GM19395 (cell line): ENCODE measurements around the gene RAB43.

Experiments
- ATAC-seq: cut with Tn5 transposase; IDR thresholded peaks from one replicate; pipeline ENCODE4 v1.9.1; 2021; ENCODE audit warnings: mild to moderate bottlenecking, moderate library complexity; ENCODE audit not compliant: unreplicated experiment

RAB43 gene

DNA sequence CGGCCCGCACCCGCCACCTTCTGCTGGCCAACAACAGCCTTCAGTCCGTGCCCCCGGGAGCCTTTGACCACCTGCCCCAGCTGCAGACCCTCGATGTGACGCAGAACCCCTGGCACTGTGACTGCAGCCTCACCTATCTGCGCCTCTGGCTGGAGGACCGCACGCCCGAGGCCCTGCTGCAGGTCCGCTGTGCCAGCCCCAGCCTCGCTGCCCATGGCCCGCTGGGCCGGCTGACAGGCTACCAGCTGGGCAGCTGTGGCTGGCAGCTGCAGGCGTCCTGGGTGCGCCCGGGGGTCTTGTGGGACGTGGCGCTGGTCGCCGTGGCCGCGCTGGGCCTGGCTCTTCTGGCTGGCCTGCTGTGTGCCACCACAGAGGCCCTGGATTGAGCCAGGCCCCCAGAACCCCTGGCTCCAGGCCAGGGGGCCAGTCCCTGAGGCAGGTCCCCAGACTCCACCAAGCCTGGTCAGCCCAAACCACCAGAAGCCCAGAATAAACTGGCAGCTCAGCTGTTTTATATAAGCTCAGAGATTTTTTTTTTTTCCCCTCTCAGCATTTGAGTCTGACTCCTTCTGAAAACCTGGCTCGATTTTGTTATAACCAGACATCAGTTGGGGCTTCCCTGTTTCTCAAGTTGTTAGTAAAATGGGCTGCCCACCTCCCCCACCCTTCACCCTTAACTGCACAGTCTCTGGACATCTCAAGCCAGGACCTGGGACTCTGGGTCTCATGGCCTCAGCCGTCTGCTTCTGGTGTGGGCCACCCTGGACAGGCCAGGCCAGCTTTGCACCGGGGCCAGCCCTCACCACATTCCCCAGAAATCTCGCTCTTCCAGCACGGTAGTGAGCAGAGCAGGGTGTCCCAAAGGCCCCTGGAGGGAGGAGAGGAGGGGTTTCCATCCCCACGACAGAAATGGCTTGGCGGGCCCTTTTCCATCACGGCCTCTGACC, 59.4 kb downstream of the RAB43 start:
- no peak for ATAC-seq

GRCh38 chr3:129061023-129061887, 60.3 kb downstream of the RAB43 start:
- no peak for ATAC-seq

DNA sequence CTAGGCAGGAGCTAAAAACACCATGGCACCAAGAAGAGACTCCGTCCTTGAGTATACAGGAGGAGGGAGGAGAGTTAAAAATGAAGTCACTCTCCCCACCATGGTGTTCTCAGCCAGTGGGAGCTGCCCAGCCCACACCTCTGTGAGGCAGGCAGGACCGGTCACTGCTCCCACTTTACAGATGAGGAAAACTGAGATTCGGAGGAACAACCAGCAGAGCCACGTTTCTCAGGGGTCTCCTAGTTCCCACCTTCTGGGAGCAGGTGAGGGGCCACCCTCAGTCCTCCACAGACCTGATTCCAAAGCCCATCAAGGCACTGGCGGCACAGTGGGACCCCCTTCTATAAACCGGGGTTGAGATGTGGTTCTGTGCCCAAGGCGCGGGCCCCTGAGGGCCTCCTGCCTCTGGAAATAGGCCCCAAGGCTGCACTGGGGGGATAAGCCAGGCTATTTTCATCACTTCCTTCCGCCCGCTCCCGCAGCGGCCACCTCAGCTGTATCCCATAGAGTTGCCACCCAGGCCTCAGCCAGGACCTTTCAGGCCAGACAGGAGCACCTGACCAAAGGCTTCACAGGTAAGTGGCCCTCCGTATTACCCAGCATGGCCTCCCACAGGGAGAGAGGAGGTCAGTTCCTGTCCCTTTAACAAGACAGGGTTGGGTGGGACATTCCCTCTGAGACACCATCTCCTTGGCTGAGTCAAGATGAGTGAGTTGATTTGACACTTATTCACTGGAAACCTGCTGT, 61.2 kb downstream of the RAB43 start, which contains the start of gene GP9:
GP9 (plus strand) TSS at position 504 of the 747 bp plus-strand sequence. CDS start 961 bp downstream, outside the sequence.
- ATAC-seq = no peak

GRCh38 chr3:129059311-129059958, 62.2 kb downstream of the RAB43 start:
- no peak for ATAC-seq

DNA sequence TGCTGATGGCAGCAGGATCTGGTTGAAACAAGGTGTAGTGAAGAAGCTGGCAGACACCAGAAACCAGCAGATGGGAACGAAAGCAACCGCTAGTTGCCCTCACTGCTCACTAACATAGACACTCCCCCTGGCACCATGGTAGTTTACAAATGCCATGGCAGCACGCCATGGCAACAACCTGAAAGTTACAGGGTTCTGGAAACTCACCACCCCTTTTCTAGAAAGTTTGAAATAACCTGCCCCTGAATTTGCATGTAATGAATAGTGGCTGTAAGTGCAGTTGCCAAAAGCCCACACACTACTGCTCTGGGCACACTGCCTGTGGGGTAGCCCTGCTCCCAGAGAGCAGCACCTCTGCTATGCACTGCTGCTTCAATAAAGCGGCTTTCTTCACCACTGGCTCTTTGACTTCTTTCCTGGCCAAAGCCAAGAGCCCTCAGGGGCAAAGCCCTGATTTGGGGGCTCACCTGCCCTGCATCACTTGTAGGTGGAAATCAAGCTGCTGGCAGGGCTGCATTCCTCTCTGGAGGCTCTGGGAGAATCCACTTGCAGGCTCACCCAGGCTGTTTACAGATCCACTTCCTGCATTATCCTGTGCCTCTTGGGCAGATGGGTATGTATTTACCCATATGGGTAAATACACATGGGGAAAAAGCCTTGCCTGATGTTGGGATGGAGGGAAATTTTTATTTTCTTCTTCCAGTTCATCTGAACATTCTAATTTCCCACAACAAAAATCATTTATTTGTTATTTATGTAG, 63.0 kb downstream of the RAB43 start:
- no peak for ATAC-seq

GRCh38 chr3:129057249-129057648, 64.4 kb downstream of the RAB43 start:
- no peak for ATAC-seq

GRCh38 chr3:129056451-129057173, 65.0 kb downstream of the RAB43 start:
- ATAC-seq = no peak

DNA sequence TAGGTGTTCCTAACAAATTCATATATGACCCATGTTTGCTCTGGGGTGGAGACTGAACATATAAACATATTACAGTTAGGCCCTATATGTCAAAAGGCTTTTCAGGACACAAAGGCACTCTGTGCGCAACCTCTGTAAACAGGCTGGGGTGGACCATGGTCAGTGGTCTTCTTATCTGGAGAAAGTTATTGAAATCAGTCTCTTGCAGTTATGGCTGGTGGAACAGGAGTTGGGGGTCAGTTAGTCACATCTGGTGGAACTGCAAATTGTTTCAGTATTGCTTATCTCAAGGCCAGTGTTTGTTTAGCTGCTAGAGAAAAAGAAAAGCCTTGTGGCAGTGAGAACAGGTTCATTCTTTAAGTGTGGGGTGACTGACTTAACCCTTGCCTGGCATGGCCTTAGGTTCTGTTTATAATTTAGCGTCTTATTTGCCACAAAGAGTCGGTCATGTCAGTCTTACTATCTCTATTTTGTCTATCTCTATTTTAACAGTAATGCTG, 66.9 kb downstream of the RAB43 start:
- no peak for ATAC-seq

DNA sequence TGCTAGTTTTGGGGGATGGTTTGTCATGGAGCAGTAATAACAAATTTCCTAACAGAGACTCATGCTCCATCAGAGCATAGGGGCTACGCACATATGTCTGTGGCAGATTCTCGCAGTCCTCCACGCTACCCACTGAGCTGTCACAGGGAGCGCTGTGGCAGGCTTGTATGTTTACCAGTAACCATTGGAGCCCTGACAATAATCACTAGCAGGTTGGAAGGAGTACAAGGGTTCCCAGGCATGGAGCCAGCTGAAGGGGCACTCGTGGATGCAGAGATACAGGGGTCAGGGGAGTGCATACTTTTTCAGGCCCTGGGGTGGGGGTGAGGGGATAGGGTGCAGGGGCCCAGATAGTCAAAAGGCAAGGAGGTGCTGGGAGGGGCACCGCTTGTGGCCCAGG, 68.9 kb downstream of the RAB43 start:
- no peak for ATAC-seq

GRCh38 chr3:129051871-129052340, 69.7 kb downstream of the RAB43 start:
- no peak for ATAC-seq

DNA sequence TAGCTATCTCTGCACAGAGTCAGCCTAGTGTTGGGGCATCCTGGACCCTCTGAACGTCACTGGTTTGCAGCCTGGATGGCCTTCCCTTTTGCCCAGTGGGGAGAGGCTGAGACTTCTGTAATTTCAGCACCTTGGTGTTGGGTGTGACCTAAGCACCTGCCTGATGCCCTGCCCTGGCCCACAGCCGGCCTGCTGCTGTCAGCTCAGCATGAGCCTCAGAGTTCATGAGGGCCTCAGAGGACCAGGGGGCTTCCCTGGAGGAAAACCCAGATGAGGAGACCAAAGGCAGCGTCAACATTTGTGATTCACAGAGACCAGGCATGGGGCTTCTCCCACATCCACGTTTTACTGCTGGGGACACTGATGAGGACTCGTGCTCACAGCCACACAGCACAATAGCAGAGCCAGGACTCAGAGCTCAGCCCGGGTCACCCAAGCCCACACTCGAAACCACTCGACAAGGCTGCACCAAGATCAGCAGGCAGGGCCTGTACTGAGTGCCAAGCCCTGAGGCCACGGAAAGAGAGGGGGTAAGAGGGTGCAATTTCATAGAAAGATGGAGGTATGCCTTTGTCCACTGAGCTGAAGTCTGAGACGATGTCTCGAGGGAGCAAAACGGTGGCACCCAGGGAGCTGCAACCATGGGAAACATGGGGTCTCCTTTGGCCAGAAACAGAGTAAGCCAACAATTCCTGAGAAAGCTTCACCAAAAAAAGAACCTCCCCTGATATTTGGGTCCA, 70.9 kb downstream of the RAB43 start:
- no peak for ATAC-seq

GRCh38 chr3:129047553-129047839, 74.1 kb downstream of the RAB43 start:
- no peak for ATAC-seq

GRCh38 chr3:129046732-129047552, 74.7 kb downstream of the RAB43 start:
- ATAC-seq = no peak

DNA sequence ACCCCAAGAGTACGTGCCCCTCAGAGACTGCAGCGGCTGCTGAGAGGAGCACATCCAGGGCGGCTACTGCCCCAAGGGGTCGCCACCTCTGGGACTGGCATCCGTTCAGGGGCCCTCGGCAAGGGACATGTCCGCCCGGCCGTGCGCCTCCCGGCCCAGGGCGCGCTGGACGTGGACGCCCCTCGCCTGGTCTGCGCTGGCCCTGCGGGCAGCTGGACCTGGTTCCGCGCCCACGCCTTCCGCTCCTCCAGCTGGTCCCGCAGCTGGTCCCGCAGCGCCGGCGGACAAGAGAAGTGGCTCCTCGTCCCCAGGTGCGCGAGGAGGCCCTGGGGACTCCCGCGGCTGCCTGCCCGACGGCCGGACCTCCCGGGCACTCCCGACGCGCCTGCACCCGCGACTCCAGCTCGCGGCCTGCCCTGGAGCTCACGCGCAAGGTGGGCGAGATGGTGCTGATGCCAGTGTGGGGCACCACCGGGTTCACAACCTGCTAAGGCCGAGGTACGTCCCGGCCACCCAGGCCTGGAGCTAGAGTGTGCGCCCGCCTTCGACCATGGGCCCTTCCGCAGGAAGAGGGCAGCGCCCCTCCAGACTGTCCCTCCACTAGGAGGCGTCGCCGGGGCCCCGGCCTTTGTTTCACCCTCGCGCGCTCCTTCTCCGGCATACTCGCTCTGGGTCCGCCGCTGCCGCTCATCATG, 75.4 kb downstream of the RAB43 start:
- ATAC-seq = no peak

- ATAC-seq = no peak
These were observed 75.9 kb downstream of the RAB43 start for GRCh38 chr3:129045675-129046036.

DNA sequence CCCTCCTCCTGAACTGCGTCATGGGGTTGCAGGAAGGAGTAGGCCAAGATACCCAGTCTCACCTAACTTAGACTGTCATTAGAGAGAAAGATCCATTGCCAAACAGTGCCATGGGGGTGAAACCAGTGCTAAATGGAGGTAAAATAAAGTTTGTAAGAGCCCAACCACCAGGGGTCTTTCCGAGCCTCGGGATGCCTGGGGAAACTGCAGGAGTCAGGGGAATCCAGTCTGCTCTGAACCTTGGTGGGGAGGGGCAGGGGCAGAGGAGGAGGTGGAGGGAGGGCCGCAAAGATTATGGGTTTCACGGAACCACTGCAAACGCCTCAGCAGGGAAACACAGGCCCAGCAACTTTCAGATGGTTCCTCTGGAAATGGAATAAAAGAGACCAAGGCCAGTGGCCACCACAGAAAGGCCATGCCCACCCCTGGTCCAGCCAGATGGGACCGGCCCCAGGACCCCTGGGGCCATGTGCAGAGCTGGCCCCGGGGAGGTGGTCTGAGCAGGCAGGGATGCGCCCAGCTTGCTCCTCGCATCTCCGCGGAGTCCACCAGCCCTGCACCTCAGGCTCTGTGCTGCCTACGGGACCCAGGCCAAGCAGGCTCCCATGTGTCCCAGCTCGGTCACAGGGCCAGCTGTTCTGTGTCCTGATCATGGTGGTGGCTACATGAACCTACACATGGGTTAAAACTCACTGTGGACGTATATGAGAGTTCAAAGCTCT, 80.9 kb downstream of the RAB43 start:
- no peak for ATAC-seq
